Measurements from ENCODE around the gene AOC2.

- no peak for TF ChIP-seq POLR2A (IDR thresholded peaks at IDR 0.05; ENCODE audit: control extremely low read depth in 1 of 2, low read depth in 2 of 2, low read length in 2 of 2)
- TF ChIP-seq EP300 (IDR thresholded peaks at IDR 0.05; ENCODE audit: borderline replicate concordance in 1 of 2, low read depth in 2 of 2, low read length in 2 of 2): no peak
Observed at GRCh38 chr17:42835732-42836131, 8.6 kb upstream of the AOC2 start.
